ENCODE results near the gene MTOR.

MTOR gene

GRCh38 chr1:11072216-11072917 lies 190.0 kb downstream of the MTOR start:
- TF ChIP-seq, protein P1, sequence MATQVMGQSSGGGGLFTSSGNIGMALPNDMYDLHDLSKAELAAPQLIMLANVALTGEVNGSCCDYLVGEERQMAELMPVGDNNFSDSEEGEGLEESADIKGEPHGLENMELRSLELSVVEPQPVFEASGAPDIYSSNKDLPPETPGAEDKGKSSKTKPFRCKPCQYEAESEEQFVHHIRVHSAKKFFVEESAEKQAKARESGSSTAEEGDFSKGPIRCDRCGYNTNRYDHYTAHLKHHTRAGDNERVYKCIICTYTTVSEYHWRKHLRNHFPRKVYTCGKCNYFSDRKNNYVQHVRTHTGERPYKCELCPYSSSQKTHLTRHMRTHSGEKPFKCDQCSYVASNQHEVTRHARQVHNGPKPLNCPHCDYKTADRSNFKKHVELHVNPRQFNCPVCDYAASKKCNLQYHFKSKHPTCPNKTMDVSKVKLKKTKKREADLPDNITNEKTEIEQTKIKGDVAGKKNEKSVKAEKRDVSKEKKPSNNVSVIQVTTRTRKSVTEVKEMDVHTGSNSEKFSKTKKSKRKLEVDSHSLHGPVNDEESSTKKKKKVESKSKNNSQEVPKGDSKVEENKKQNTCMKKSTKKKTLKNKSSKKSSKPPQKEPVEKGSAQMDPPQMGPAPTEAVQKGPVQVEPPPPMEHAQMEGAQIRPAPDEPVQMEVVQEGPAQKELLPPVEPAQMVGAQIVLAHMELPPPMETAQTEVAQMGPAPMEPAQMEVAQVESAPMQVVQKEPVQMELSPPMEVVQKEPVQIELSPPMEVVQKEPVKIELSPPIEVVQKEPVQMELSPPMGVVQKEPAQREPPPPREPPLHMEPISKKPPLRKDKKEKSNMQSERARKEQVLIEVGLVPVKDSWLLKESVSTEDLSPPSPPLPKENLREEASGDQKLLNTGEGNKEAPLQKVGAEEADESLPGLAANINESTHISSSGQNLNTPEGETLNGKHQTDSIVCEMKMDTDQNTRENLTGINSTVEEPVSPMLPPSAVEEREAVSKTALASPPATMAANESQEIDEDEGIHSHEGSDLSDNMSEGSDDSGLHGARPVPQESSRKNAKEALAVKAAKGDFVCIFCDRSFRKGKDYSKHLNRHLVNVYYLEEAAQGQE (IDR thresholded peaks at IDR 0.05; ENCODE audit: insufficient replicate concordance, low read depth) = no peak
- TF ChIP-seq GABPA (IDR thresholded peaks at IDR 0.05; ENCODE audit: low read depth) (no peak), POLR2AphosphoS5 (IDR thresholded peaks at IDR 0.05; ENCODE audit: low read depth) (no peak), SPI1 (IDR thresholded peaks at IDR 0.05; ENCODE audit: borderline replicate concordance, low read depth) (no peak)
- TF ChIP-seq, protein P2, sequence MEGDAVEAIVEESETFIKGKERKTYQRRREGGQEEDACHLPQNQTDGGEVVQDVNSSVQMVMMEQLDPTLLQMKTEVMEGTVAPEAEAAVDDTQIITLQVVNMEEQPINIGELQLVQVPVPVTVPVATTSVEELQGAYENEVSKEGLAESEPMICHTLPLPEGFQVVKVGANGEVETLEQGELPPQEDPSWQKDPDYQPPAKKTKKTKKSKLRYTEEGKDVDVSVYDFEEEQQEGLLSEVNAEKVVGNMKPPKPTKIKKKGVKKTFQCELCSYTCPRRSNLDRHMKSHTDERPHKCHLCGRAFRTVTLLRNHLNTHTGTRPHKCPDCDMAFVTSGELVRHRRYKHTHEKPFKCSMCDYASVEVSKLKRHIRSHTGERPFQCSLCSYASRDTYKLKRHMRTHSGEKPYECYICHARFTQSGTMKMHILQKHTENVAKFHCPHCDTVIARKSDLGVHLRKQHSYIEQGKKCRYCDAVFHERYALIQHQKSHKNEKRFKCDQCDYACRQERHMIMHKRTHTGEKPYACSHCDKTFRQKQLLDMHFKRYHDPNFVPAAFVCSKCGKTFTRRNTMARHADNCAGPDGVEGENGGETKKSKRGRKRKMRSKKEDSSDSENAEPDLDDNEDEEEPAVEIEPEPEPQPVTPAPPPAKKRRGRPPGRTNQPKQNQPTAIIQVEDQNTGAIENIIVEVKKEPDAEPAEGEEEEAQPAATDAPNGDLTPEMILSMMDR (IDR thresholded peaks at IDR 0.05; ENCODE audit: insufficient read depth, low read length) = no peak
- Histone ChIP-seq H3K27me3 (ENCODE audit: insufficient read depth, poor library complexity, severe bottlenecking) (no peaks in the 10 kb centered on the region), H3K27ac (replicated peaks) (no peak overlapping the region)

GRCh38 chr1:11071463-11072215 lies 190.7 kb downstream of the MTOR start:
- H3K27me3 ChIP-seq (ENCODE audit: insufficient read depth, poor library complexity, severe bottlenecking) = no peaks in the 10 kb centered on the region
- no peak for DNase-seq (ENCODE audit: low read depth in 1 of 2, low spot score in 1 of 2)
- no peak overlapping the region for H3K4me3 ChIP-seq (replicated peaks; ENCODE audit: insufficient read depth, low read length)
- TF ChIP-seq GABPA (IDR thresholded peaks at IDR 0.05; ENCODE audit: low read depth) = no peak
- TF ChIP-seq, protein P2 (IDR thresholded peaks at IDR 0.05; ENCODE audit: insufficient read depth, low read length) = no peak
- TF ChIP-seq SPI1 (IDR thresholded peaks at IDR 0.05; ENCODE audit: borderline replicate concordance, low read depth) = no peak
- no peak for TF ChIP-seq POLR2AphosphoS5 (IDR thresholded peaks at IDR 0.05; ENCODE audit: low read depth)
- H3K27ac ChIP-seq (replicated peaks) = no peak overlapping the region; the same call in none of the 2 replicates

More at GRCh38 chr1:11072216-11072917, 190.0 kb downstream of the MTOR start:
- no peak overlapping the region for H3K4me3 ChIP-seq (replicated peaks; ENCODE audit: insufficient read depth, low read length)
- DNase-seq (ENCODE audit: low read depth in 1 of 2, low spot score in 1 of 2) = no peak

GRCh38 chr1:11070876-11071275 lies 191.5 kb downstream of the MTOR start:
- Histone ChIP-seq H3K27ac (replicated peaks) (no peak overlapping the region), H3K4me3 (replicated peaks; ENCODE audit: insufficient read depth, low read length) (no peak overlapping the region), H3K27me3 (ENCODE audit: insufficient read depth, poor library complexity, severe bottlenecking) (no peaks in the 10 kb centered on the region)
- DNase-seq (ENCODE audit: low read depth in 1 of 2, low spot score in 1 of 2) = no peak
- TF ChIP-seq GABPA (IDR thresholded peaks at IDR 0.05; ENCODE audit: low read depth) (no peak), POLR2AphosphoS5 (IDR thresholded peaks at IDR 0.05; ENCODE audit: low read depth) (no peak)
- TF ChIP-seq, protein P2 (IDR thresholded peaks at IDR 0.05; ENCODE audit: insufficient read depth, low read length) = no peak
- TF ChIP-seq, protein P1 (IDR thresholded peaks at IDR 0.05; ENCODE audit: insufficient replicate concordance, low read depth) = no peak
